ENCODE data around the gene CCDC183.
A peak's percentile ranks its signal among the peaks of the same experiment; 100 is the strongest.
"Not testable (repeated sequence)": the region's sequence is repeated elsewhere in the genome, so short reads cannot be mapped to it uniquely, and the experiment has no call there.

Gene CCDC183

DNA sequence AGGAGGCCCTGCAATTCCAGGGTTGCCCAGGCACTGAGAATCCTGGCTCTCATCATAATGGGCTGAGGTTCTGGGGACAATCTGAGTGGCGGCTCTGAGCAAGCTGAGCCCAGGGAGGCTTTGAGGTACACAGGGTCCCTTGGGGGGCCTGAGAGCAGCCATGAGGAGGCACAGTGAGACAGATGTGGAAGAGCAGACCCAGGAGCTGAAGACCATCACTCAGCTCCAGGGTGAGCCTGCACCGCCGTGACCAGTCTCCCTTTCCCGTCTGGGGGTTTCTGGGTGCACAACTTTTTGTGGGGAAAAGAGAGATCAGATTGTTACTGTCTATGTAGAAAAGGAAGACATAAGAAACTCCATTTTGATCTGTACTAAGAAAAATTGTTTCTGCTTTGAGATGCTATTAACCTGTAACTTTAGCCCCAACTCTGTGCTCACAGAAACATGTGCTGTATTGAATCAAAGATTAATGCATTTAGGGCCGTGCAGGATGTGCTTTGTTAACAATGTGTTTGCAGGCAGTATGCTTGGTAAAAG, at the start of gene CCDC183:
CCDC183 (plus strand) TSS at position 101 of the 537 bp plus-strand sequence; CDS start at position 161, 60 bp downstream.
- Mint-ChIP-seq H3K9me3 (no peaks in the 10 kb centered on the region), H3K36me3 (ENCODE audit: low read depth) (peaks cover 18% of the 10 kb centered on the region), H3K27ac (peak within 1 kb of the TSS; percentile 15), H3K4me1 (ENCODE audit: low read depth) (peaks cover 36% of the 10 kb centered on the region), H3K4me3 (no peak within 1 kb of the TSS), H3K27me3 (peaks cover 11% of the 10 kb centered on the region)
- no peak for DNase-seq

GRCh38 chr9:136746621-136747020, 49.5 kb upstream of the CCDC183 start:
- peaks cover 14% of the 10 kb centered on the region for H3K4me1 Mint-ChIP-seq (ENCODE audit: low read depth)
- no peak overlapping the region for H3K27ac Mint-ChIP-seq
- peaks cover 38% of the 10 kb centered on the region for H3K27me3 Mint-ChIP-seq
- H3K9me3 Mint-ChIP-seq = peaks cover 3% of the 10 kb centered on the region
- H3K4me3 Mint-ChIP-seq = no peak overlapping the region
- DNase-seq = no peak
- H3K36me3 Mint-ChIP-seq (ENCODE audit: low read depth) = no peaks in the 10 kb centered on the region

DNA sequence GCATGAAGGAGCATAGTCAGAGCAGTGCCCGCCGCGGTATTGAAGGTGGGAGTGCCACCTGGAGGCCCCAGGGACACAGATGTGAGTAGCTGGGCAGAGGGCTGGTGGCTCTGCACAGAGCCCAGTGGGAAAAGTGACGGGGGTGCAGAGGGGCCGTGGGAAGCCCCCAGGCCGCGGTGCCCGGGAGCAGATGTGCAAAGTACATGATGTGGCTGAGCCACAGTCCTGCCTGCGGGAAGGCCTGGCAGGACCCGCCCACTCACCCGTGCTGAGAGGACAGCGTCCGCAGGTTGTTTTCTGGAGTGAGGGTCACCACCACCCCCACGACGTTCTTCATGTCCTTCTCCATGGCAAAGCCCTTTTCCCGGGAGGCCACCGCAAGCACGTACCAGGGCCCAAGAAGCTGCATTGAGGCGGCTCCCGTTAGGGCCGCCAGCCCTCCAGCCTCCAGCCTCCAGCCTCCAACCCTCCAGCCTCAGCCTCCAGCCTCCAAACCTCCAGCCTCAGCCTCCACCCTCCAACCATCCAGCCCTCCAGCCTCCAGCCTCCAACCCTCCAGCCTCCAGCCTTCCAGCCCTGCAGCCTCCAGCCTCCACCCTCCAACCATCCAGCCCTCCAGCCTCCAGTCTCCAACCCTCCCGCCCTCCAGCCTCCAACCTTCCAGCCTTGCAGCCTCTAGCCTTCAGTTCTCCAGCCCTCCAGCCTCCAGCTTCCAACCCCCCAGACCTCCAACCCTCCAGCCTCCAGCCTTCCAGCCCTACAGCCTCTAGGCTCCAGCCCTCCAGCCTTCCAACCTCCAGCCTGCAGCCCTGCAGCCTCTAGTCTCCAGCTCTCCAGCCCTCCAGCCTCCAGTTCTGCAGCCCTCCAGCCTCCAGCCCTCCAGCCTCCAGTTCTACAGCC, 48.7 kb upstream of the CCDC183 start:
- Mint-ChIP-seq H3K4me1 (ENCODE audit: low read depth) (peaks cover 7% of the 10 kb centered on the region), H3K9me3 (peaks cover 11% of the 10 kb centered on the region), H3K4me3 (no peak overlapping the region), H3K27me3 (peaks cover 40% of the 10 kb centered on the region), H3K27ac (no peak overlapping the region), H3K36me3 (ENCODE audit: low read depth) (peaks cover 2% of the 10 kb centered on the region)
- no peak for DNase-seq

- no peak within 1 kb of the TSS for H3K4me3 Mint-ChIP-seq
- H3K9me3 Mint-ChIP-seq = peaks cover 15% of the 10 kb centered on the region
- H3K27ac Mint-ChIP-seq = no peak within 1 kb of the TSS
- DNase-seq = no peak
- H3K36me3 Mint-ChIP-seq (ENCODE audit: low read depth) = peaks cover 3% of the 10 kb centered on the region
- H3K4me1 Mint-ChIP-seq (ENCODE audit: low read depth) = peaks cover 6% of the 10 kb centered on the region
- H3K27me3 Mint-ChIP-seq = peaks cover 38% of the 10 kb centered on the region
These were observed 47.9 kb upstream of the CCDC183 start, which contains the start of gene LCN6 for GRCh38 chr9:136748201-136748600. LCN6 (minus strand) TSS chr9:136748525; CDS start chr9:136748483, 42 bp downstream.

- Mint-ChIP-seq H3K36me3 (ENCODE audit: low read depth) (peaks cover 3% of the 10 kb centered on the region), H3K9me3 (peaks cover 15% of the 10 kb centered on the region), H3K4me1 (ENCODE audit: low read depth) (peaks cover 6% of the 10 kb centered on the region), H3K4me3 (no peak overlapping the region), H3K27ac (no peak overlapping the region), H3K27me3 (peaks cover 36% of the 10 kb centered on the region)
- DNase-seq = no peak
These were observed 47.2 kb upstream of the CCDC183 start for GRCh38 chr9:136748666-136749611.

DNA sequence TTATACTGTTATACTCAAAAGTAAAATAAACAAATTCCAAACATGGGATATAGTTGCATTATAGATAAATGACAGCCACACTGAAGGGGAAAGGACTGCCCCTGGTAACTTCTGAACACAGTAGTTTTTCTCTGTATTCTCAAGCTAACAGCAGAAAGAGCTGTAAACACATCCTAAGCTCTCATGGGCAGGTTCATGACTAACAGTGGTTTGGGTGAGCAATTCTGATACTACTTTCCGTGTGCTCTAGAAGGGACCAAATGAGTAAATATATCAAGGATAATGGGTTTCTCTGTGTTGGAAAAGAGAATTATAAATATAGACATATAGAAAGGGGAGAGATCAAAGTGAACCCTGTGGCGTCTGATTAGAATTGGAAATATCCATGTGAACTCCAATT, 45.6 kb upstream of the CCDC183 start:
- H3K4me1 Mint-ChIP-seq (ENCODE audit: low read depth) = peaks cover 6% of the 10 kb centered on the region
- no peak overlapping the region for H3K4me3 Mint-ChIP-seq
- DNase-seq = no peak
- peaks cover 3% of the 10 kb centered on the region for H3K36me3 Mint-ChIP-seq (ENCODE audit: low read depth)
- no peak overlapping the region for H3K27ac Mint-ChIP-seq
- H3K9me3 Mint-ChIP-seq = peaks cover 15% of the 10 kb centered on the region
- H3K27me3 Mint-ChIP-seq = peaks cover 37% of the 10 kb centered on the region

DNA sequence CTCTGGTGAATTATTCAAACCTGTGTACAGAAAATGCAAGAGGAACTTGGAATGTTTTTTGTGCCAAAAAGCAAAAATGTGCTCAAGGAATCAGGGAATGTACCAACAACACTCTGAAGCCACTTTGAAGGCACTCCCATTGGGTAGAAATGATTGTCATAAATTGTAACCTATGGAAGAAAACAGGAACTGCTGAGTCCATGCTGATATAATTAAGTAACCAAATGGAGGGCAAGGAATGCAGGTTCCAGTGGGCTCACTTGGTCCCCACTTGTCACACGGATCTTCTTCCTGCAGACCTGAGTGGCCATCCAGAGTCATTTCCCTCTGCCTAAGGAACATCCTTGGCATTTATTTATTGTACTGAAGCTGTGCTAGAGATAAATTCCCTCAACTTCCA, 44.9 kb upstream of the CCDC183 start:
- no peak for DNase-seq
- H3K4me3 Mint-ChIP-seq = no peak overlapping the region
- peaks cover 6% of the 10 kb centered on the region for H3K4me1 Mint-ChIP-seq (ENCODE audit: low read depth)
- peaks cover 17% of the 10 kb centered on the region for H3K9me3 Mint-ChIP-seq
- peaks cover 3% of the 10 kb centered on the region for H3K36me3 Mint-ChIP-seq (ENCODE audit: low read depth)
- no peak overlapping the region for H3K27ac Mint-ChIP-seq
- H3K27me3 Mint-ChIP-seq = peaks cover 44% of the 10 kb centered on the region

DNA sequence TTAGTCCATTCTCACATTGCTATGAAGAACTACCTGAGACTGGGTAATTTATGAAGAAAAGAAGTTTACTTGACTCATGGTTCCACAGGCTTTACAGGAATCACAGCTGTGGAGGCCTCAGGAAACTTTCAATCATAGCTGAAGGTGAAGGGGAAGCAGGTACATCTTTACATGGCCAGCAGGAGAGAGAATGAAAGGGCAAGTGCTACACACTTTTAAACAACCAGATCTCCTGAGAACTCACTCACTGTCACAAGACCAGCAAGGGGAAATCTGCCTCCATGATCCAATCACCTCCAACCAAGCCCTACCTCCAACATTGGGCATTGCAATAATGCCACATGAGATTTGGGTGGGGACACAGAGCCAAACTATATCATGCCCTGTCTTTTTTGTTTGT, 44.3 kb upstream of the CCDC183 start:
- Mint-ChIP-seq H3K4me1 (ENCODE audit: low read depth) (peaks cover 6% of the 10 kb centered on the region), H3K36me3 (ENCODE audit: low read depth) (peaks cover 3% of the 10 kb centered on the region), H3K27me3 (peaks cover 48% of the 10 kb centered on the region), H3K4me3 (no peak overlapping the region), H3K27ac (no peak overlapping the region), H3K9me3 (peaks cover 17% of the 10 kb centered on the region)
- no peak for DNase-seq

DNA sequence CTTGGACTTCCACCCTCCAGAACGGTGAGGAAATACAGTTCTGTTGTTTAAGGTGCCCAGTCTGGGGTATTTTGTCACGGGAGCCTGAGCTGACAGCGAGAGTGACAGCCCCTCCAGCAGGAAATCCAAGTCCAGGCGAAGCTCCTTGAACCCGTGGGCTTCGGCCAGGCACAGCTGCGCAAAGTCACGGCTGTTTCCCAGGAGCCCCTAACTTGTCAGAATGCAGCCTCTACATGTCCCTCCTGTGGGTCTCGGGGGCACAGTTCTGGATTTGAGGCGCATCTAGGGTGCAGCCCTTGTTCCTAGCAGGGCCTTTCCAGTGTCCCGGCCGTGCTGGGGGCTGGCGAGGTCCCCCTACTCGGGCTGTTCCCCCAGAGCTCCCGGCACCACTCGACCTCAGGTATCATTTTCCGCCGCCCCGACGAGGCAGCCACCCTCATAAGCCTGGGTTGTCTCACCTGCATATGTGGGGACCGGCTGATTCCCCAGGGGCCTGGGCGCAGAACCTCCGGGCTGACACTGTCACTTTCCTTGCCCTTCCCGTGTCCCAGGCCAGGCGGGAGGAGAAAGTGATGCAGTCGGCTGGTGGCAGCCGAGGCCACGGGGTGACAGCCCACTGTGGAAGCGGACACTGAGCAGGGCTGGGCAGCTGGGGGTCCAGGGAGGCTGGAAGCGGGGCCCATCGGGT, 42.6 kb upstream of the CCDC183 start:
- Mint-ChIP-seq H3K27me3 (peaks cover 38% of the 10 kb centered on the region), H3K4me3 (no peak overlapping the region), H3K4me1 (ENCODE audit: low read depth) (peaks cover 6% of the 10 kb centered on the region), H3K27ac (no peak overlapping the region), H3K9me3 (peaks cover 17% of the 10 kb centered on the region), H3K36me3 (ENCODE audit: low read depth) (peaks cover 3% of the 10 kb centered on the region)
- DNase-seq = no peak

DNA sequence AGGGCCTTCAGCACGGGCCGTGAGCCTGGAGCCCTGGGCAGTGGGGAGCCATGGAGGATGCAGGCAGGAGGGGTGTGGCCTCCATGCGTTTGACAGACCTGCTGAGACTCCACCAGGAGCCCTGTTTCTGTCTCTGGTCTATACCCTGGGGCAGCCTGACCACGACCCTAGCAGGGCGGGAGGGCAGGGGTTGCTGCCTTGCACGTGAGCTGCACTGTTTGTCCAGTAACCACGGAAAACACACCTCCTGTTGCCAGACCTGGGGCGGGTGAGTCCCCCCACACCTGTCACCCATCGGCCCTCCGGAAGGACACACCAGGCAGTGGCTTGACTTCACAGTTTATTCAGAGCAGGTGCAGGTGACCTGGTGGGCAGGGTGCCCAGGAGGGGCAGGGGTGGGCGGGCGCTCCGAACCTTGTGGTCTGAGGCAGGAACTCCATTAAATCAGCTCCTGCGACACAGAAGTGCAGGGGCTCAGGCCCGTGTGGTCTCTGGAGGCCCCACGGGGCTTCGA, 42.0 kb upstream of the CCDC183 start:
- H3K27ac Mint-ChIP-seq = no peak overlapping the region
- H3K27me3 Mint-ChIP-seq = peaks cover 36% of the 10 kb centered on the region
- H3K9me3 Mint-ChIP-seq = peaks cover 17% of the 10 kb centered on the region
- H3K4me3 Mint-ChIP-seq = no peak overlapping the region
- no peak for DNase-seq
- peaks cover 6% of the 10 kb centered on the region for H3K4me1 Mint-ChIP-seq (ENCODE audit: low read depth)
- peaks cover 3% of the 10 kb centered on the region for H3K36me3 Mint-ChIP-seq (ENCODE audit: low read depth)

- Mint-ChIP-seq H3K36me3 (ENCODE audit: low read depth) (peaks cover 3% of the 10 kb centered on the region), H3K4me3 (no peak overlapping the region), H3K9me3 (peaks cover 17% of the 10 kb centered on the region), H3K27me3 (peaks cover 30% of the 10 kb centered on the region), H3K27ac (no peak overlapping the region), H3K4me1 (ENCODE audit: low read depth) (peaks cover 6% of the 10 kb centered on the region)
- DNase-seq = no peak
These were observed 41.4 kb upstream of the CCDC183 start for GRCh38 chr9:136754626-136755301.

DNA sequence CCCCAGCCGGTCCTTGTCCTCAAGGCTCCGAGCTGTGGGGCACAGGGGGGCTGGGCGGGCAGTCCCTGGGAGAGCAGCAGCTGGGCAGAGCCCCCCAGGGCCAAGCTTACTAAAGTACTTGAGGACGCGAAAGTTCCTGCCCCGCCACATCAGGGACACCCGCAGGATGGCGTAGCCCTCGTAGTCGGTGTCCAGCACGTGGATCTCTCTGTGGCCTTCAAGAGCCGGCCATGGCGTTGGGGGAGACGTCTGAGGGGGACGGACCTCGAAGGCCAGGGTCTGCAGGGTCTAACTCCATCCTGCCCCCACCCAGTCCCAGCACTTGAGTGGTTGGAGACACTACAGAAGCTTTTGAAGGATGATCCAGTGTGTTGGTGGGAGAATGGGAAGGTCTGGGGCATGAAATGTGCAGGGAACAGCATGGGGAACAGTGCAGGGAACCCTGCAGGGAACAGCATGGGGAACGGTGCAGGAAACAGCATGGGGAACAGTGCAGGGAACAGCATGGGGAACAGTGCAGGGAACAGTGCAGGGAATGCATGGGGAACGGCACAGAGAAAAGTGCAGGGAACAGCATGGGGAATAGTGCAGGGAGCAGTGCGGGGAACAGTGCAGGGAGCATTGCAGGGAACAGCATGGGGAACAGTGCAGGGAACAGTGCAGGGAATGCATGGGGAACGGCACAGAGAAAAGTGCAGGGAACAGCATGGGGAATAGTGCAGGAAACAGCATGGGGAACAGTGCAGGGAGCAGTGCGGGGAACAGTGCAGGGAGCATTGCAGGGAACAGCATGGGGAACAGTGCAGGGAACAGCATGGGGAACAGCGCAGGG, 40.6 kb upstream of the CCDC183 start:
- not testable (repeated sequence) for H3K4me1 Mint-ChIP-seq (ENCODE audit: low read depth); H3K36me3 Mint-ChIP-seq (ENCODE audit: low read depth); H3K4me3 Mint-ChIP-seq; DNase-seq; H3K27ac Mint-ChIP-seq
- Mint-ChIP-seq H3K9me3 (peaks cover 17% of the 10 kb centered on the region), H3K27me3 (peaks cover 30% of the 10 kb centered on the region)

DNA sequence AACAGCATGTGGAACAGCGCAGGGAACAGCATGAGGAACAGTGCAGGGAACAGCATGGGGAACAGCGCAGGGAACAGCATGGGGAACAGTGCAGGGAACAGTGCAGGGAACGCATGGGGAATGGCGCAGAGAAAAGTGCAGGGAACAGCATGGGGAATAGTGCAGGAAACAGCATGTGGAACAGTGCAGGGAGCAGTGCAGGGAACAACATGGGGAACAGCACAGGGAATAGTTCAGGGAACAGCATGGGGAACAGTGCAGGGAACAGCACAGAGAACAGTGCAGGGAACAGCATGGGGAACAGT, 40.1 kb upstream of the CCDC183 start:
- Mint-ChIP-seq H3K4me3 (no peak overlapping the region), H3K4me1 (ENCODE audit: low read depth) (no peaks in the 10 kb centered on the region), H3K9me3 (peaks cover 17% of the 10 kb centered on the region), H3K27ac (no peak overlapping the region), H3K36me3 (ENCODE audit: low read depth) (peaks cover 3% of the 10 kb centered on the region), H3K27me3 (peaks cover 32% of the 10 kb centered on the region)
- no peak for DNase-seq

Data from activated T-cell treated with anti-CD3 and anti-CD28 coated beads, Interleukin-2, amount 50 U/mL, for 24 hours (primary cell).